Keratinocyte (primary cell): ENCODE data around the gene GRIN1.

Experiments used
- CTCF ChIP-seq, 3 experiments: IDR thresholded peaks in 1 of 3; conservative IDR thresholded peaks in 1 of 3; optimal IDR thresholded peaks in 1 of 3; 2 replicates in 2 of 3; 3 replicates in 1 of 3; pipeline versions ENCODE3 to v1.5.1; 2011; ENCODE audit warnings: low read length in 3 of 3, mild to moderate bottlenecking in 3 of 3, moderate library complexity in 2 of 3, control low read depth in 1 of 3, inconsistent platforms in 1 of 3; ENCODE audit not compliant: insufficient read depth in 2 of 3; ENCODE audit errors: extremely low read depth in 1 of 3
- EZH2 ChIP-seq: IDR thresholded peaks from one replicate; pipeline ENCODE4 v1.6.1; 2012; ENCODE audit warnings: inconsistent platforms, mild to moderate bottlenecking, low read length, moderate library complexity

- TF ChIP-seq EZH2 (no peak), CTCF (optimal IDR thresholded peaks at IDR 0.05 in 1 of 3, IDR thresholded peaks at IDR 0.05 in 1 of 3, conservative IDR thresholded peaks at IDR 0.05 in 1 of 3; ENCODE audit: extremely low read depth in 1 of 3, insufficient read depth in 2 of 3, low read length in 3 of 3) (no peak)
Observed at GRCh38 chr9:137134191-137134590, 4.8 kb upstream of the GRIN1 start.
